NT2/D1 (cell line): ENCODE data around the gene SMARCB1.

Source experiments
- DNase-seq: peaks from one replicate; pipeline ENCODE4 v3.0.0-alpha.2; 2011; ENCODE audit warnings: low read depth, low spot score
- H3K27me3 ChIP-seq: 2 replicates; pipeline ENCODE4 v1.6.0; 2011; ENCODE audit warnings: mild to moderate bottlenecking; ENCODE audit not compliant: insufficient read length, insufficient read depth
- H3K36me3 ChIP-seq: 2 replicates; pipeline ENCODE4 v1.6.1; 2011; ENCODE audit warnings: mild to moderate bottlenecking, low read length, mixed read lengths; ENCODE audit not compliant: insufficient read depth, insufficient read length
- H3K4me1 ChIP-seq: 2 replicates; pipeline ENCODE4 v1.5.1; 2011; ENCODE audit not compliant: insufficient read depth, insufficient read length
- H3K4me3 ChIP-seq: 2 replicates; pipeline ENCODE4 v1.5.1; 2011; ENCODE audit warnings: low read depth; ENCODE audit not compliant: insufficient read length
- H3K9ac ChIP-seq: 2 replicates; pipeline ENCODE4 v1.6.0; 2011; ENCODE audit warnings: low read depth; ENCODE audit not compliant: insufficient read length
- H3K9me3 ChIP-seq: 2 replicates; pipeline ENCODE4 v1.5.1; 2011; ENCODE audit warnings: mild to moderate bottlenecking, low read length; ENCODE audit not compliant: insufficient read depth
- SUZ12 ChIP-seq: IDR thresholded peaks from 2 replicates; pipeline ENCODE4 v1.6.1; 2011; ENCODE audit not compliant: insufficient read length, insufficient read depth; ENCODE audit errors: extremely low read depth
- YY1 ChIP-seq: IDR thresholded peaks from 2 replicates; pipeline ENCODE4 v1.6.1; 2011; ENCODE audit not compliant: insufficient read length, insufficient read depth
- ZNF274 ChIP-seq: IDR thresholded peaks from 2 replicates; pipeline ENCODE4 v1.6.1; 2011; ENCODE audit warnings: mild to moderate bottlenecking, low read depth, low read length

Gene SMARCB1

DNA sequence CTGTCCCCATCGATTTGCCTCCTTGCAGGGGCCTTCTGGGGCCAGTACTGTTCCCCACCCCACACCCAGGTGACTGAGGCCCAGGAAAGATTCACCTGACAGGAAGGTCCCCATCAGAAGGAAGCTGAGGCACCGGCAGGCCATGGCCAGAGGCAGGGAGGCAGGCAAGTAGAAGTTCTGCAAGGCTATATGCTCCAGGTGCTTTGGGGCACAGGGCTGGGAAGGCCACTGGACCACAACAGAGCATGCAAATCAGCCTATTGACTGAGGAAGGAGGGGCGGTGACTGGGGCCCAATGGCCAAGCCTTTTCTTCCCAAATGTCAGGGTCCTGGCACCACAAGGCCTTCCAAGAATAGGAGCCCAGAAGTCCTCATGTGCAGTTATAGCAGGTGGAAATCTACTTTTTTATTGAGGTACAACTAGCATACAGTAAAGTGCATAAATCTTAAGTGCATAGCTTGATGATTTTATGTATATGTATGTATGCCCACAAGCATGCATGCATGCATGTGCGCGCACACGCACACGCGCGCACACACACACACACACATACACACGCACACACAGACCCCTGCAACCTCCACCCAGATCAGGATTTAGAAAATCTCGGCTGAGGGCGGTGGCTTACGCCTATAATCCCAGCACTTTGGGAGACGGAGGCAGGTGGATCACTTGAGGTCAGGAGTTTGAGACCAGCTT is 32.4 kb upstream of the SMARCB1 start, which contains the start of gene VPREB3:
Gene VPREB3, minus strand, starts transcription at position 206 of the 700 bp plus-strand sequence. Its CDS starts 62 bp downstream, at position 144.
- TF ChIP-seq SUZ12 = no peak
- no peak for TF ChIP-seq YY1
- no peak for TF ChIP-seq ZNF274
- Histone ChIP-seq H3K27me3 (no peaks in the 10 kb centered on the region), H3K36me3 (no peaks in the 10 kb centered on the region), H3K4me3 (no peak within 1 kb of the TSS), H3K9me3 (no peaks in the 10 kb centered on the region), H3K4me1 (peaks cover 7% of the 10 kb centered on the region), H3K9ac (no peak within 1 kb of the TSS)
- DNase-seq = no peak

DNA sequence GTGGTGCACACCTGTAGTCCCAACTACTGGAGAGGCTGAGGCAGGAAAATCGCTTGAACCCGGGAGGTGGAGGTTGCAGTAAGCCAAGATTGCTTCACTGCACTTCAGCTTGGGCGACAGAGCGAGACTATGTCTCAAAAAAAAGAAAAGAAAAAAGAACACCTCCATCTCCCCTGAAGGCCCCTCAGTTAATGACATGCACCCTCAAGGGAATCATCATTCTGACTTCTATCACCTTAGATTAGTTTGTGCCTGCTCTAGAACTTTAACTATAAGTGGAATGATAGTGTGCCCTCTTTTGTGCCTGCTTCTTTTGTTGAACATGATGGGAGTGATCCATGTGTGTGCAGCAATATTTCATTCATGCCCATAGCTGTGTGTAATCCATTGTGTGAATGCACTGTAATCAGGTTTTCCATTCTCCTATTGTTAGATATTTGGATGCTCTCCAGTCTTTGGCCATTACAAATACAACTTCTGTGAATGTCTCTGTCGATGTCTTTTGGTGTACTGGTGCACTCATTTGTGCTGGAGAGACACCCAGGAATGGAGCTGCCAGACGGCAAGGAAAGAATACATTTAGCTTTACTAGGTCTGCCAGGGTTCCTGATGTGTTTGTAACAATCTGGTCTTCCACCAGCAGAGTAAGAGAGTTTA is 31.7 kb upstream of the SMARCB1 start:
- no peaks in the 10 kb centered on the region for H3K9me3 ChIP-seq
- peaks cover 7% of the 10 kb centered on the region for H3K4me1 ChIP-seq

DNA sequence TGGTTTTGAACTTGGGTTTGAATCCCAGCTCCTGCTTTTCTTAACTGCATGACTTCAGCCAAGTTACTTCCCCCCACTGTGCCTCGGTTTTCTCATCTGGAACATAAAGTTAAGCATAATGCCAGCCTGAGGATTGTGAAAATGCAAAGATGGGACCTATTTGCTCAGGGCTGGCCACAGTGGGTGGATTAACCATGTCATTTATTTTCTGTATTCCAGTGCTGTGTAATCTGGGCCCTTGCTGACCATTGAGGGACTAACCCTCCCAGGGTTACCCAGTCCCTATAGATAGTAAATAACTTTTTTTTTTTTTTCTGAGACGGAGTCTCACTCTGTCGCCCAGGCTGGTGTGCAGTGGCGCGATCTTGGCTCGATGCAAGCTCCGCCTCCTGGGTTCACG is 31.1 kb upstream of the SMARCB1 start:
- Histone ChIP-seq H3K4me1 (peaks cover 7% of the 10 kb centered on the region), H3K27me3 (no peaks in the 10 kb centered on the region), H3K4me3 (no peak overlapping the region), H3K36me3 (no peaks in the 10 kb centered on the region), H3K9ac (no peak overlapping the region), H3K9me3 (no peaks in the 10 kb centered on the region)
- DNase-seq = no peak
- TF ChIP-seq YY1 (no peak), SUZ12 (no peak), ZNF274 (no peak)

More for the DNA sequence above, 31.7 kb upstream of the SMARCB1 start:
- no peak for DNase-seq
- no peaks in the 10 kb centered on the region for H3K36me3 ChIP-seq
- TF ChIP-seq ZNF274 (no peak), YY1 (no peak), SUZ12 (no peak)
- no peaks in the 10 kb centered on the region for H3K27me3 ChIP-seq
- H3K9ac ChIP-seq = no peak overlapping the region
- H3K4me3 ChIP-seq = no peak overlapping the region

GRCh38 chr22:23756891-23757290 is 29.9 kb upstream of the SMARCB1 start:
- TF ChIP-seq YY1 (no peak), ZNF274 (no peak), SUZ12 (no peak)
- no peaks in the 10 kb centered on the region for H3K9me3 ChIP-seq
- H3K4me3 ChIP-seq = no peak overlapping the region
- H3K9ac ChIP-seq = no peak overlapping the region
- H3K36me3 ChIP-seq = no peaks in the 10 kb centered on the region
- DNase-seq = no peak
- no peaks in the 10 kb centered on the region for H3K27me3 ChIP-seq
- H3K4me1 ChIP-seq = peaks cover 7% of the 10 kb centered on the region

GRCh38 chr22:23759566-23759965 is 27.2 kb upstream of the SMARCB1 start:
- H3K4me3 ChIP-seq = no peak overlapping the region
- H3K9me3 ChIP-seq = no peaks in the 10 kb centered on the region
- no peak for DNase-seq
- no peak overlapping the region for H3K9ac ChIP-seq
- no peaks in the 10 kb centered on the region for H3K27me3 ChIP-seq
- TF ChIP-seq SUZ12 = no peak
- no peak for TF ChIP-seq YY1
- no peak for TF ChIP-seq ZNF274
- H3K4me1 ChIP-seq = peaks cover 7% of the 10 kb centered on the region
- H3K36me3 ChIP-seq = peaks cover 8% of the 10 kb centered on the region

- Histone ChIP-seq H3K27me3 (no peaks in the 10 kb centered on the region), H3K9me3 (no peaks in the 10 kb centered on the region), H3K4me3 (no peak overlapping the region), H3K9ac (no peak overlapping the region), H3K4me1 (peaks cover 9% of the 10 kb centered on the region), H3K36me3 (peaks cover 13% of the 10 kb centered on the region)
- TF ChIP-seq ZNF274 (no peak), SUZ12 (no peak), YY1 (no peak)
- DNase-seq = no peak
Observed at GRCh38 chr22:23760056-23760455, 26.7 kb upstream of the SMARCB1 start.

DNA sequence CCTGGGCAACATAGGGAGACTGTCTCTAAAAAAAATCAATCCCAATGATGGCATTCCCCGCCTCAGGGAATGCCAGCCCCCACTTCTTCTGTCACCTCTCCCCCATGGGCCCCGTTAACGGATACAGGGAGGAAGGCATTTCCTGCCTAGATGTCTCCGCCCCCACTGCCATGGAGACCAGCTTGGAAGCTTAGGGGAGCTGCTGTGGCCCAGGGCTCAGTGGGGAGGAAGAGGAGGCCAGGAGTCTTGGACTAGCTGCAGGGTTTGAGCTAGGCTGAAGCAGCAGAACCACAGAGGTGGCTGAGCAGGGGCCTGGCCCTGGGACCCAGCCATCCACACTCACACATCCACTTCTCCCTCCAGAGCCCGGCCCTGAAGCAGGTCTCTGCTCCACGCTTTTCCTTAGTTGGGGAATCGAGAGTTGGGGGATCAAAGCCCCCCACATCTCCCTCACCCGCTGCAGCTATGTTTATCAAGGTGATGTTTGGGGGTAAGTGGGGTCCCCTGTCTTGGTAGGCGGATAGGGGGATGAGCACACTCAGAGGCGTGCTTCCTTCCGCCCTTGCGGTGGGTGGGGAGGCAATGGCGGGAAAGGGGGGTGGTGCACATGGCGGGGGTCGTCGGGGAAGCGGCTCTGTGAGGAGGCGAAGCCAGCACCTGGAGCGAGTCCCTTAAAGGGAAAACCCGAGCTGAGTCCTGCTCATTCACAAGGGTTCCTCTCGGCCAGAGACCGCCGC is 23.8 kb upstream of the SMARCB1 start, which contains the start of gene C22orf15:
Gene C22orf15, plus strand, starts transcription at position 149 of the 737 bp plus-strand sequence. Its CDS starts 317 bp downstream, at position 466.
- Histone ChIP-seq H3K4me1 (peaks cover 9% of the 10 kb centered on the region), H3K36me3 (peaks cover 20% of the 10 kb centered on the region), H3K9me3 (no peaks in the 10 kb centered on the region), H3K9ac (no peak within 1 kb of the TSS), H3K27me3 (no peaks in the 10 kb centered on the region), H3K4me3 (no peak within 1 kb of the TSS)
- TF ChIP-seq SUZ12 (no peak), ZNF274 (no peak), YY1 (no peak)
- no peak for DNase-seq
